Stimulated activated CD4-positive, alpha-beta T cell treated with anti-CD3 and anti-CD28 coated beads, Interleukin-1b, Interleukin-23, amount 100 ng/mL, for 1 hour (primary cell): ENCODE data around the gene KIFC1.

Experiments used
- DNase-seq, 2 donors: peaks; one replicate each; pipeline ENCODE4 v3.0.0-alpha.2; 2020; ENCODE audit warnings: low read depth in 2 of 2

KIFC1 gene

GRCh38 chr6:33426590-33427511, 35.2 kb downstream of the KIFC1 start:
- no peak for DNase-seq

- no peak for DNase-seq
Observed at GRCh38 chr6:33427585-33428223, 36.1 kb downstream of the KIFC1 start.

- DNase-seq: no peak
Observed at GRCh38 chr6:33428224-33428965, 36.8 kb downstream of the KIFC1 start.

GRCh38 chr6:33428966-33429749, 37.5 kb downstream of the KIFC1 start:
- DNase-seq: no peak

- no peak for DNase-seq
Observed at GRCh38 chr6:33429750-33430052, 38.1 kb downstream of the KIFC1 start.

GRCh38 chr6:33430334-33430733, 38.7 kb downstream of the KIFC1 start:
- DNase-seq: no peak

- DNase-seq: peak; percentile 55 to 58
Observed at GRCh38 chr6:33430991-33431879, 39.6 kb downstream of the KIFC1 start.

- DNase-seq: no peak
Observed at GRCh38 chr6:33431880-33432541, 40.4 kb downstream of the KIFC1 start.

- DNase-seq: no peak
Observed at GRCh38 chr6:33432546-33432945, 40.9 kb downstream of the KIFC1 start.

GRCh38 chr6:33433001-33433543, 41.4 kb downstream of the KIFC1 start:
- no peak for DNase-seq

GRCh38 chr6:33433544-33434191, 42.0 kb downstream of the KIFC1 start:
- no peak for DNase-seq

- no peak for DNase-seq
Observed at GRCh38 chr6:33434961-33435360, 43.3 kb downstream of the KIFC1 start.

GRCh38 chr6:33437666-33438065, 46.0 kb downstream of the KIFC1 start:
- DNase-seq: no peak

GRCh38 chr6:33438978-33439594, 47.5 kb downstream of the KIFC1 start:
- no peak for DNase-seq

GRCh38 chr6:33439956-33440648, 48.5 kb downstream of the KIFC1 start:
- DNase-seq: no peak

GRCh38 chr6:33440649-33441309, 49.2 kb downstream of the KIFC1 start:
- no peak for DNase-seq

- no peak for DNase-seq
Observed at GRCh38 chr6:33441457-33441856, 49.8 kb downstream of the KIFC1 start.

GRCh38 chr6:33442283-33442682, 50.7 kb downstream of the KIFC1 start:
- DNase-seq: no peak
